ENCODE results near the gene ATP8B3.

GRCh38 chr19:1770866-1771576, 41.1 kb downstream of the ATP8B3 start:
- TF ChIP-seq PRDM15 (CRISPR knock-in tag; IDR thresholded peaks at IDR 0.05): no peak
- TF ChIP-seq STAT5B (CRISPR knock-in tag; IDR thresholded peaks at IDR 0.05): no peak
- no peak for TF ChIP-seq IRX3 (CRISPR knock-in tag; IDR thresholded peaks at IDR 0.05; ENCODE audit: borderline replicate concordance, low read depth)
- TF ChIP-seq MXD4 (CRISPR knock-in tag; IDR thresholded peaks at IDR 0.05): no peak
